NT2/D1 (cell line): ENCODE data around the gene TSSK2.

ENCODE experiments used
- DNase-seq: peaks from one replicate; pipeline ENCODE4 v3.0.0-alpha.2; 2011; ENCODE audit warnings: low read depth, low spot score
- H3K27me3 ChIP-seq: 2 replicates; pipeline ENCODE4 v1.6.0; 2011; ENCODE audit warnings: mild to moderate bottlenecking; ENCODE audit not compliant: insufficient read length, insufficient read depth
- H3K36me3 ChIP-seq: 2 replicates; pipeline ENCODE4 v1.6.1; 2011; ENCODE audit warnings: mild to moderate bottlenecking, low read length, mixed read lengths; ENCODE audit not compliant: insufficient read depth, insufficient read length
- H3K4me1 ChIP-seq: 2 replicates; pipeline ENCODE4 v1.5.1; 2011; ENCODE audit not compliant: insufficient read depth, insufficient read length
- H3K4me3 ChIP-seq: 2 replicates; pipeline ENCODE4 v1.5.1; 2011; ENCODE audit warnings: low read depth; ENCODE audit not compliant: insufficient read length
- H3K9ac ChIP-seq: 2 replicates; pipeline ENCODE4 v1.6.0; 2011; ENCODE audit warnings: low read depth; ENCODE audit not compliant: insufficient read length
- H3K9me3 ChIP-seq: 2 replicates; pipeline ENCODE4 v1.5.1; 2011; ENCODE audit warnings: mild to moderate bottlenecking, low read length; ENCODE audit not compliant: insufficient read depth
- SUZ12 ChIP-seq: IDR thresholded peaks from 2 replicates; pipeline ENCODE4 v1.6.1; 2011; ENCODE audit not compliant: insufficient read length, insufficient read depth; ENCODE audit errors: extremely low read depth
- YY1 ChIP-seq: IDR thresholded peaks from 2 replicates; pipeline ENCODE4 v1.6.1; 2011; ENCODE audit not compliant: insufficient read length, insufficient read depth
- ZNF274 ChIP-seq: IDR thresholded peaks from 2 replicates; pipeline ENCODE4 v1.6.1; 2011; ENCODE audit warnings: mild to moderate bottlenecking, low read depth, low read length

The TSSK2 gene

GRCh38 chr22:19096555-19096954 lies 34.6 kb upstream of the TSSK2 start:
- Histone ChIP-seq H3K4me1 (no peaks in the 10 kb centered on the region), H3K27me3 (no peaks in the 10 kb centered on the region), H3K9me3 (no peaks in the 10 kb centered on the region), H3K9ac (no peak overlapping the region), H3K4me3 (no peak overlapping the region), H3K36me3 (peaks cover 14% of the 10 kb centered on the region)
- TF ChIP-seq SUZ12 (no peak), YY1 (no peak), ZNF274 (no peak)
- DNase-seq: no peak

DNA sequence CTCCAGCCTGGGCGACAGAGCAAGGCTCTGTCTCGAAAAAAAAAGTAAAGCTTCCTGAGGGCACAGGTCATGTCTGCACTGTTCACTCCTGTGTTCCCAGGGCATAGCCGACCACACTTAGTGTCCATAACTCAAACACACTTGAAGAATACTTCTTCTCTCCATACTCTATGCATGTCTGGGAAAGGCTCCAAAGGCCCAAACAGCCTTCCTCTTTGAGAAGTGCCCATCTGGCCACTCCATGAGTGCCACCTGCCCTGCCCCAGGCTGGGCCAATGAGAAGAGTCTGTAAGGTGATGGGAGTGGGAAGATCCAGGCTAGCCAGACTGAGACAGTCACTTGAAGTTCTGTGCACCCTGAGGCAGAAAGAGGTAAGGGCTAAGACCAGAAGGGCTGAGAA lies 33.6 kb upstream of the TSSK2 start:
- no peak for DNase-seq
- Histone ChIP-seq H3K4me1 (no peaks in the 10 kb centered on the region), H3K9me3 (no peaks in the 10 kb centered on the region), H3K9ac (no peak overlapping the region), H3K36me3 (peaks cover 14% of the 10 kb centered on the region), H3K27me3 (no peaks in the 10 kb centered on the region), H3K4me3 (no peak overlapping the region)
- TF ChIP-seq ZNF274: no peak
- TF ChIP-seq YY1: no peak
- TF ChIP-seq SUZ12: no peak

DNA sequence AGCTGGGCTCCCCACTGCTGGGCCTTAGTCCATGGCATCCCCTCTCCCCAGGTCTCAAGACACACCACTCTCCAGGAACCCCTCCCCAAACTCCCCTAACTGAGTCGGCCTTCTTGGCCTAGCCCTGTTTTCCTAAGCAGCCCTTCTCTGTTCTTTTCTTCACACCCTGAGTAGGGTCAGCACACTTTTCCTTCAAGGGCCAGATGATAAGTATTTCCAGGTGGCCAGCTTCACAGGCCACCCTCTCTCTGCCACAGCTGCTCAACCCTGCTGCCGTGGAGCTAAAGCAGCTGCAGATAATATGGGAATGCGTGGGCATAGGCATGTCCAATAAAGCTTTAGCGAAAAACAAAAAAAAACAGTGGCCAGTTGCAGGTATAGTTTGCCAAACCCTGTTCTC lies 33.0 kb upstream of the TSSK2 start:
- peaks cover 14% of the 10 kb centered on the region for H3K36me3 ChIP-seq
- H3K27me3 ChIP-seq: no peaks in the 10 kb centered on the region
- no peak overlapping the region for H3K4me3 ChIP-seq
- TF ChIP-seq SUZ12: no peak
- no peak for TF ChIP-seq ZNF274
- no peak for TF ChIP-seq YY1
- no peak overlapping the region for H3K9ac ChIP-seq
- no peaks in the 10 kb centered on the region for H3K9me3 ChIP-seq
- DNase-seq: no peak
- H3K4me1 ChIP-seq: no peaks in the 10 kb centered on the region

GRCh38 chr22:19103880-19104821 lies 27.0 kb upstream of the TSSK2 start:
- Histone ChIP-seq H3K27me3 (no peaks in the 10 kb centered on the region), H3K36me3 (peaks cover 11% of the 10 kb centered on the region), H3K9ac (no peak overlapping the region), H3K9me3 (no peaks in the 10 kb centered on the region), H3K4me1 (peaks cover 3% of the 10 kb centered on the region), H3K4me3 (no peak overlapping the region)
- no peak for DNase-seq
- no peak for TF ChIP-seq ZNF274
- no peak for TF ChIP-seq SUZ12
- no peak for TF ChIP-seq YY1

DNA sequence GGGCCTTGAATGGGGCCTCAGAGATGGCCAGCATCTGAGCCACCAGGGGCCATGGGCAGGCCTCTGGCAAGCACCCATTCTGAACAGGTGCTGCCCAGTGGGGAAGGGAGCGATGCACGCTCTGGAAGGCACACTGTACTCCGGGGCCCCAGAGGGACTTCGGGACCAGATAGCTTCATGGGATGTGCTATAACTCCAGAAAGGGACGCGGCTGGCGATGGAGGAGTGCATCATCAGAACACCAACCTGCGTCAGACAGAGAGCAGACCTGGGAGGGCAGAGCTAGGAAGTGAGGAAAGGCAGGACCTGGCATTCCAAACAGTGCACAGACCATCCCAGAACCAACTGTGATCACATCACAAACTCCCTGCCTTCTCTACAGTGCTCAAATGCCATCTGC lies 25.7 kb upstream of the TSSK2 start:
- H3K4me1 ChIP-seq: peaks cover 5% of the 10 kb centered on the region
- TF ChIP-seq SUZ12: no peak
- H3K9ac ChIP-seq: no peak overlapping the region
- no peaks in the 10 kb centered on the region for H3K27me3 ChIP-seq
- DNase-seq: no peak
- H3K4me3 ChIP-seq: no peak overlapping the region
- peaks cover 10% of the 10 kb centered on the region for H3K36me3 ChIP-seq
- no peaks in the 10 kb centered on the region for H3K9me3 ChIP-seq

DNA sequence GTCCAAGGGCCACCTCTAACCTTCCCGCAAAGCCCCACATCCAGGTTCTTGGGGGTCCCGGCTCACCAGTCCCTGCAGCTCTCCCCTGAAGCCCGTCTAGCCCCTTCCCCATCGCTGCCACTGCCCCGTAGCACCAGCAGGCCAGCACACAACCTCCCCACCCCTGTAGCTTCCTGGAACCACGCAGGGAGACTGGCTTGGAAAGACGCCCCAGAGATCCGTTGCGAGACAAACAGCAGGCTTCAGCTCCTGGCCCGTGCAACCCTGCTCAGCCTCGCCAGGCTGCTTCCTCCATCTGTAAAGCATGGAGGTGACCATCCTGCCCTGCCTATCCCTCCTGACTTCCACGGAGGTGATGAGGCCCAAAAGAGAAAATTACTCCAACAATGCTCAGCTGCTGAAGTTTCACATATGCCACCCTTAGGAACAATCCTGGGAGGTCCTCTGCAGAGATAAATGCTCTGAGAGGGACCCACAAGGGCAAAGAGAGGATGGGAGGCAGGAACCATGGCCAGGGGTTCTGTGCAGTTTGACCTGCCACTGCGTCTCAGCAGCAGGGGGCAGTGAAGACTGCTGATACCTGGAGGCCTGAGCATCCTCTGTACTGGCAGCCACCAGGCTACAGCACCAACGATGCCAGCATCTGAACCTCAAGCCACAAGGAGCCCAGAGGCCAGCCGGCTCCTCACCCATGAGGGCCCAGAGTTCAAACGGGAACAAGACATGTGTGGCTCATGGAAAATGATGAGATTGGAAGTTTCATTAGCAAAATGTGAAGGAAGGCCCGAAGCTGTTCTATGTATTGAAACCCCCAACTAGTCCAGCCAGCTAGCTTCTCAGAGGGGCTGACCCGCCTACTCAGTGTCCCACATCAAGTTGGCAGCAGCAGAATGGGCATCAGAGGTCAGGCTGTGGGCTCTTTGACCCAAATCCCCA lies 25.0 kb upstream of the TSSK2 start:
- Histone ChIP-seq H3K9me3 (no peaks in the 10 kb centered on the region), H3K4me3 (no peak overlapping the region), H3K9ac (no peak overlapping the region), H3K27me3 (no peaks in the 10 kb centered on the region), H3K36me3 (peaks cover 10% of the 10 kb centered on the region), H3K4me1 (peaks cover 5% of the 10 kb centered on the region)
- no peak for DNase-seq
- no peak for TF ChIP-seq YY1
- TF ChIP-seq SUZ12: no peak
- TF ChIP-seq ZNF274: no peak

GRCh38 chr22:19106886-19107729 lies 24.0 kb upstream of the TSSK2 start:
- no peak overlapping the region for H3K4me3 ChIP-seq
- no peaks in the 10 kb centered on the region for H3K27me3 ChIP-seq
- no peak overlapping the region for H3K9ac ChIP-seq
- H3K9me3 ChIP-seq: no peaks in the 10 kb centered on the region
- H3K4me1 ChIP-seq: peaks cover 5% of the 10 kb centered on the region
- H3K36me3 ChIP-seq: peaks cover 15% of the 10 kb centered on the region
- DNase-seq: no peak
- no peak for TF ChIP-seq SUZ12
- TF ChIP-seq ZNF274: no peak
- no peak for TF ChIP-seq YY1
